HEK293T (cell line): ENCODE results near the gene PRKAR1B.

Source experiments
- BHLHE40 ChIP-seq: fragments of 450-650 bp; IDR thresholded peaks from 2 replicates; pipeline ENCODE4 v1.6.1; 2016; ENCODE audit warnings: mild to moderate bottlenecking, moderate library complexity, borderline replicate concordance
- FOXM1 ChIP-seq: fragments of 450-650 bp; IDR thresholded peaks from 2 replicates; pipeline ENCODE4 v1.6.1; 2017; ENCODE audit warnings: mild to moderate bottlenecking, borderline replicate concordance
- HDGF ChIP-seq: fragments of 450-650 bp; IDR thresholded peaks from 2 replicates; pipeline ENCODE4 v1.6.1; 2017; ENCODE audit warnings: antibody characterized with exemption, borderline replicate concordance
- LEF1 ChIP-seq: fragments of 450-650 bp; IDR thresholded peaks from 2 replicates; pipeline ENCODE4 v1.6.1; 2017; ENCODE audit warnings: mild to moderate bottlenecking, borderline replicate concordance
- NFRKB ChIP-seq: fragments of 450-650 bp; IDR thresholded peaks from 2 replicates; pipeline ENCODE4 v1.6.1; 2016; ENCODE audit warnings: mild to moderate bottlenecking, moderate library complexity
- SP1 ChIP-seq: fragments of 450-650 bp; IDR thresholded peaks from 2 replicates; pipeline ENCODE4 v1.6.1; 2017
- SUZ12 ChIP-seq: fragments of 450-650 bp; IDR thresholded peaks from 2 replicates; pipeline ENCODE4 v1.6.1; 2016; ENCODE audit warnings: mild to moderate bottlenecking
- TARDBP ChIP-seq: fragments of 450-650 bp; IDR thresholded peaks from 2 replicates; pipeline ENCODE4 v1.6.1; 2016
- TF ChIP-seq, protein P1 (sequence below): fragments of 450-650 bp; IDR thresholded peaks from 2 replicates; pipeline ENCODE4 v1.6.1; 2016

DNA sequence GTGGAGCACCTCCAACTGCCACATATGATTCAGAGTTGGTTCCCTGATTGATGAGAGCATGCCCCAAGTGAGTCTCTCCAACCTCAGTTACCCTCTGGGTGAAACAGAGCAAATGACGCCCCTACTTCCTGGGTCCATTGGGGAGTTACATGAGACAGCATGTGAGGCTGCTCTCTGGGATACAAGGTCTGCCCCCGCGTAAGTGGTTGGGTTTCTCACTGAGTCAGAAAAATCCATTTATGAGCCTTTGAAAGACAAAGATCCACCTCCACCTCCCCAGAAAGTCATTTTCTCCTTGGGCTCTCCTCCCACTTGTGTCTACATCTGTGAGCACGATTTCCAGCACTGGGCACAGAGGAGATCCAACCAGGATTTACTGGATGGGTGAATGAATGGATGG lies 71.3 kb downstream of the PRKAR1B start:
- TF ChIP-seq HDGF (no peak), FOXM1 (no peak), TARDBP (no peak), BHLHE40 (no peak), SP1 (no peak), SUZ12 (no peak), LEF1 (no peak), NFRKB (no peak)
- TF ChIP-seq, protein P1, sequence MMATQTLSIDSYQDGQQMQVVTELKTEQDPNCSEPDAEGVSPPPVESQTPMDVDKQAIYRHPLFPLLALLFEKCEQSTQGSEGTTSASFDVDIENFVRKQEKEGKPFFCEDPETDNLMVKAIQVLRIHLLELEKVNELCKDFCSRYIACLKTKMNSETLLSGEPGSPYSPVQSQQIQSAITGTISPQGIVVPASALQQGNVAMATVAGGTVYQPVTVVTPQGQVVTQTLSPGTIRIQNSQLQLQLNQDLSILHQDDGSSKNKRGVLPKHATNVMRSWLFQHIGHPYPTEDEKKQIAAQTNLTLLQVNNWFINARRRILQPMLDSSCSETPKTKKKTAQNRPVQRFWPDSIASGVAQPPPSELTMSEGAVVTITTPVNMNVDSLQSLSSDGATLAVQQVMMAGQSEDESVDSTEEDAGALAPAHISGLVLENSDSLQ = no peak
